ENCODE results near the gene OR51V1. TPM values are rescaled to one million over a fixed set of nuclear protein-coding genes. Genes with fewer than 3 reads are reported as not detected.
A peak's percentile ranks its signal among the peaks of the same experiment; 100 is the strongest.

Gene OR51V1
- total and polyA plus RNA-seq, 2 of the 4 experiments (the other 2 are of a cell fraction), result not detected

DNA sequence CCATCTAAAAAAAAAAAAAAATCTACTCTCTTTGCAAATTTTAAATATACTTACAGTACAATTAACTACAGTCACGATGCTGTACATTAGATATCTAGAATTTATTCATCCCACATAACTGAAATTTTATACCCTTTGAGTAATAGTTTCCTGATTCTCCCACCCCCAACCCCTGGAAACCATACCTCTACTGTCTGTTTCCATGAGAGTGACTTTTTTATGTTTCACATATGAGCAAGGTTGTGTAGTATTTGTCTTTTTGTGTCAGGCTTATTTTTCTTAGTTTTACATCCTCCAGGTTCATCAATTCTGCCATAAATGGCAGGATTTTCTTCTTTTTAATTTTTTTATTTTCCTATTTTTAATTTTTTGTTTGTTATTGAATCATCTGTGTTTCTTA is 23.2 kb upstream of the OR51V1 start:
- Histone ChIP-seq H3K36me3 (ENCODE audit: control insufficient read depth, insufficient read depth, low read length) (no peaks in the 10 kb centered on the region), H3K4me3 (ENCODE audit: insufficient read depth, low read depth, low read length) (no peak overlapping the region), H4K91ac (ENCODE audit: insufficient read depth, low read depth, low read length) (no peak overlapping the region), H3K27ac (ENCODE audit: insufficient read depth, low read length) (no peak overlapping the region), H3K4ac (ENCODE audit: low read depth, low read length) (no peak overlapping the region), H3K79me1 (ENCODE audit: low read depth in 1 of 2, low read length in 2 of 2) (no peaks in the 10 kb centered on the region), H2BK20ac (ENCODE audit: low read depth, low read length) (no peak overlapping the region), H2AK5ac (ENCODE audit: low read depth, low read length) (no peak overlapping the region), H3K4me1 (ENCODE audit: control insufficient read depth, insufficient read depth, low read length) (no peaks in the 10 kb centered on the region), H3K27me3 (ENCODE audit: control insufficient read depth, insufficient read depth, low read length) (no peaks in the 10 kb centered on the region), H4K5ac (ENCODE audit: low read depth, low read length) (no peak overlapping the region), H4K8ac (ENCODE audit: low read depth in 2 of 2, low read length in 2 of 2) (no peak overlapping the region), H3K4me2 (ENCODE audit: low read depth, low read length) (peak overlapping the region; percentile 15; the same call in 1 of the 2 replicates), H3K9ac (ENCODE audit: low read depth, low read length) (no peak overlapping the region), H3K23ac (ENCODE audit: low read depth, low read length) (no peak overlapping the region), H3K14ac (replicated peaks; ENCODE audit: low read depth, low read length) (no peak overlapping the region), H2AFZ (replicated peaks; ENCODE audit: low read length, poor library complexity) (no peak overlapping the region), H3K18ac (ENCODE audit: low read depth, low read length) (peak overlapping the region; percentile 36; the same call in 1 of the 2 replicates), H2BK5ac (ENCODE audit: low read depth, low read length, poor library complexity, severe bottlenecking) (no peak overlapping the region), H3K9me3 (ENCODE audit: control insufficient read depth, insufficient read depth, low read length) (no peaks in the 10 kb centered on the region), H3K56ac (ENCODE audit: extremely low read depth, insufficient read depth, low read length) (no peak overlapping the region), H3K9me1 (ENCODE audit: insufficient read depth, low read length) (no peaks in the 10 kb centered on the region), H2AK9ac (replicated peaks; ENCODE audit: low read depth, low read length, poor library complexity) (no peak overlapping the region), H2BK15ac (ENCODE audit: low read depth, low read length) (no peak overlapping the region), H4K20me1 (ENCODE audit: insufficient read depth, low read length) (no peaks in the 10 kb centered on the region), H2BK120ac (ENCODE audit: low read depth, low read length) (no peak overlapping the region)
- intact Hi-C loops (cut with micrococcal nuclease) (no loop called here), in situ Hi-C loops (cut with MboI; ENCODE audit: low sequenced_read_pairs) (no loop called here), dilution Hi-C loops (cut with HindIII; ENCODE audit: low sequenced_read_pairs, unreplicated experiment) (no loop called here)
- TF ChIP-seq RFX5 (IDR thresholded peaks at IDR 0.05; ENCODE audit: low read depth, low read length), result no peak
- TF ChIP-seq BHLHE40 (IDR thresholded peaks at IDR 0.05; ENCODE audit: low read depth, low read length), result no peak
- no peak for TF ChIP-seq ELK1 (IDR thresholded peaks at IDR 0.05; ENCODE audit: borderline replicate concordance, low read depth, low read length)
- no peak for TF ChIP-seq POLR2A (IDR thresholded peaks at IDR 0.05; ENCODE audit: low read depth, low read length)
- TF ChIP-seq RAD21 (IDR thresholded peaks at IDR 0.05; ENCODE audit: low read length), result no peak
- TF ChIP-seq SMC3 (IDR thresholded peaks at IDR 0.05; ENCODE audit: low read depth, low read length), result no peak
- no peak for TF ChIP-seq MAZ (IDR thresholded peaks at IDR 0.05; ENCODE audit: borderline replicate concordance, low read depth, low read length)
- no peak for TF ChIP-seq USF2 (IDR thresholded peaks at IDR 0.05; ENCODE audit: low read depth, low read length)
- TF ChIP-seq CHD1 (IDR thresholded peaks at IDR 0.05; ENCODE audit: low read depth, low read length), result no peak
- TF ChIP-seq CEBPB (IDR thresholded peaks at IDR 0.05; ENCODE audit: low read depth, low read length), result no peak
- no peak for TF ChIP-seq MAFK (IDR thresholded peaks at IDR 0.05; ENCODE audit: low read depth, low read length)
- no peak for TF ChIP-seq RCOR1 (IDR thresholded peaks at IDR 0.05; ENCODE audit: insufficient replicate concordance, low read length)
- no peak for TF ChIP-seq FOS (IDR thresholded peaks at IDR 0.05; ENCODE audit: low read depth, low read length)
- no peak for TF ChIP-seq NFE2L2 (IDR thresholded peaks at IDR 0.05; ENCODE audit: low read depth, low read length)
- TF ChIP-seq, protein P1, sequence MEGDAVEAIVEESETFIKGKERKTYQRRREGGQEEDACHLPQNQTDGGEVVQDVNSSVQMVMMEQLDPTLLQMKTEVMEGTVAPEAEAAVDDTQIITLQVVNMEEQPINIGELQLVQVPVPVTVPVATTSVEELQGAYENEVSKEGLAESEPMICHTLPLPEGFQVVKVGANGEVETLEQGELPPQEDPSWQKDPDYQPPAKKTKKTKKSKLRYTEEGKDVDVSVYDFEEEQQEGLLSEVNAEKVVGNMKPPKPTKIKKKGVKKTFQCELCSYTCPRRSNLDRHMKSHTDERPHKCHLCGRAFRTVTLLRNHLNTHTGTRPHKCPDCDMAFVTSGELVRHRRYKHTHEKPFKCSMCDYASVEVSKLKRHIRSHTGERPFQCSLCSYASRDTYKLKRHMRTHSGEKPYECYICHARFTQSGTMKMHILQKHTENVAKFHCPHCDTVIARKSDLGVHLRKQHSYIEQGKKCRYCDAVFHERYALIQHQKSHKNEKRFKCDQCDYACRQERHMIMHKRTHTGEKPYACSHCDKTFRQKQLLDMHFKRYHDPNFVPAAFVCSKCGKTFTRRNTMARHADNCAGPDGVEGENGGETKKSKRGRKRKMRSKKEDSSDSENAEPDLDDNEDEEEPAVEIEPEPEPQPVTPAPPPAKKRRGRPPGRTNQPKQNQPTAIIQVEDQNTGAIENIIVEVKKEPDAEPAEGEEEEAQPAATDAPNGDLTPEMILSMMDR (conservative IDR thresholded peaks at IDR 0.05; ENCODE audit: low read depth, low read length), result no peak
- TF ChIP-seq MXI1 (IDR thresholded peaks at IDR 0.05; ENCODE audit: borderline replicate concordance, low read depth, low read length), result no peak
- CTCF ChIA-PET, result no interaction called here
- ATAC-seq (ENCODE audit: low read depth) (no peak), DNase-seq (peak; percentile 32)
- WGBS, 2 experiments (ENCODE audit: extremely low coverage in 2 of 2, insufficient read length in 1 of 2), result no CpG with 5 or more reads among the region's 1 CpG
- BruUV-seq (replicated peaks), result no TSS peak
- POLR2A ChIA-PET (ENCODE audit: unreplicated experiment), result no interaction called here

All from IMR-90 (cell line).